HG02852 (cell line): ENCODE results near the gene TUBD1.

Experiments used
- ATAC-seq: cut with Tn5 transposase; IDR thresholded peaks from one replicate; pipeline ENCODE4 v1.9.1; 2021; ENCODE audit warnings: mild to moderate bottlenecking, moderate library complexity; ENCODE audit not compliant: unreplicated experiment

TUBD1 gene

GRCh38 chr17:59826706-59827453, 65.9 kb downstream of the TUBD1 start:
- no peak for ATAC-seq

- ATAC-seq: no peak
Observed at GRCh38 chr17:59825533-59826322, 67.0 kb downstream of the TUBD1 start.

- ATAC-seq: no peak
Observed at GRCh38 chr17:59815965-59816364, 76.8 kb downstream of the TUBD1 start.

GRCh38 chr17:59814685-59815084, 78.1 kb downstream of the TUBD1 start:
- no peak for ATAC-seq

- ATAC-seq: no peak
Observed at GRCh38 chr17:59814276-59814675, 78.5 kb downstream of the TUBD1 start.

GRCh38 chr17:59812139-59812538, 80.6 kb downstream of the TUBD1 start:
- no peak for ATAC-seq

GRCh38 chr17:59811209-59811608, 81.5 kb downstream of the TUBD1 start:
- no peak for ATAC-seq

GRCh38 chr17:59810894-59811153, 81.9 kb downstream of the TUBD1 start:
- ATAC-seq: no peak
